ENCODE results near the gene TGM1. TPM values are rescaled to one million over a fixed set of nuclear protein-coding genes. Genes with fewer than 3 reads are reported as not detected.
"Not testable (repeated sequence)": the region's sequence is repeated elsewhere in the genome, so short reads cannot be mapped to it uniquely, and the experiment has no call there.

TGM1 gene
- polyA plus RNA-seq, 1 donor: 2.3 TPM

GRCh38 chr14:24207104-24207551, 55.8 kb downstream of the TGM1 start:
- no peak for DNase-seq

DNA sequence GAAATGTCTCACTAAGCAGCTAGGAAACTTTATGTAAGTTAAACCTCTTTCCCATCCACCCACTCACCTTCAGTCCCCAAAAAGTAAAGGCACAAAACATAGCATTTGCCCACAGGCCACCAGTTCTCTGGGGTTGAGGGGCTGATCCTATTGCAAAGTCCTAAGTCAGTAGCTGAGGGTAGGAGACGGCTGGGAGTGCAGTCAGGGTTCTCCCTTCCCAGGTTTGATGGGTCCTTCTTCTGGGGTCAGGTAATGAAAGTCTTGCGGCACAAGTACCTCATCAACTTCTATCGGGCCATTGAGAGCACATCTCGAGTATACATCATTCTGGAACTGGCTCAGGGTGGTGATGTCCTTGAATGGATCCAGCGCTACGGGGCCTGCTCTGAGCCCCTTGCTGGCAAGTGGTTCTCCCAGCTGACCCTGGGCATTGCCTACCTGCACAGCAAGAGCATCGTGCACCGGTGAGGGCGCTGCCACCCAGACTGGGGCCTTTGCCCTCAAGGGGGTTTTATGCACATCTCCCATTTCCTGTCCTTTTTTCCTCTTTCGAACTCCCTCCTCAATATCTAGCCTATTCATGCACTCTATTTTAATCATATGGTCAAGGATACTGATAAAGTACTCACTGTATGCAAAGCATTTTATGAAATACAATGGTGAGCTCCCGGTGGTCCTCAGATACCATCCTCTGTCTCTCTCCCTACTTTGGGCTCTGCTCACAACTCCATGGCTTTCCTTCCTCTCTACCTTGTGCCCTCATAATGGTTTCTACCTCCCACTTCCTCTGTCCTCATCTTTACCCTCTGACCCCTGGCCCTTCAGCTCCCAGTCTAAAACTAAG, 56.5 kb downstream of the TGM1 start:
- DNase-seq: no peak

GRCh38 chr14:24204163-24205146, 58.5 kb downstream of the TGM1 start:
- DNase-seq: no peak

GRCh38 chr14:24203249-24203886, 59.6 kb downstream of the TGM1 start:
- DNase-seq: not testable (repeated sequence)

GRCh38 chr14:24202538-24202937, 60.4 kb downstream of the TGM1 start:
- DNase-seq: not testable (repeated sequence)

Other genes starting within 250 kb of the TGM1 start
- 2.4 TPM for gene CARMIL3, start 211.2 kb downstream of the TGM1 start, polyA plus RNA-seq (ENCODE audit: insufficient read length)
- gene CPNE6, start 191.6 kb downstream of the TGM1 start, polyA plus RNA-seq (ENCODE audit: insufficient read length): 0.18 TPM
- gene PCK2, start 168.9 kb downstream of the TGM1 start, polyA plus RNA-seq (ENCODE audit: insufficient read length): 35.8 TPM
- gene DCAF11, start 148.4 kb downstream of the TGM1 start, polyA plus RNA-seq (ENCODE audit: insufficient read length): 75.4 TPM
- gene NRL, start 148.2 kb downstream of the TGM1 start, polyA plus RNA-seq (ENCODE audit: insufficient read length): 2.6 TPM
- gene FITM1, start 132.5 kb downstream of the TGM1 start, polyA plus RNA-seq (ENCODE audit: insufficient read length): 1.1 TPM
- gene PSME1, start 127.0 kb downstream of the TGM1 start, polyA plus RNA-seq (ENCODE audit: insufficient read length): 191 TPM
- 19.2 TPM for gene EMC9, start 121.6 kb downstream of the TGM1 start, polyA plus RNA-seq (ENCODE audit: insufficient read length)
- 158 TPM for gene PSME2, start 116.6 kb downstream of the TGM1 start, polyA plus RNA-seq (ENCODE audit: insufficient read length)
- 57.5 TPM for gene RNF31, start 115.7 kb downstream of the TGM1 start, polyA plus RNA-seq (ENCODE audit: insufficient read length)
- gene IRF9, start 101.9 kb downstream of the TGM1 start, polyA plus RNA-seq (ENCODE audit: insufficient read length): 64.5 TPM
- 88.7 TPM for gene REC8, start 91.1 kb downstream of the TGM1 start, polyA plus RNA-seq (ENCODE audit: insufficient read length)
- gene IPO4, start 74.4 kb downstream of the TGM1 start, polyA plus RNA-seq (ENCODE audit: insufficient read length): 35.6 TPM
- gene TM9SF1, start 67.7 kb downstream of the TGM1 start, polyA plus RNA-seq (ENCODE audit: insufficient read length): 39.7 TPM
- 13.3 TPM for gene TSSK4, start 57.5 kb downstream of the TGM1 start, polyA plus RNA-seq (ENCODE audit: insufficient read length)
- 63.7 TPM for gene CHMP4A, start 49.7 kb downstream of the TGM1 start, polyA plus RNA-seq (ENCODE audit: insufficient read length)
- gene MDP1, start 47.1 kb downstream of the TGM1 start, polyA plus RNA-seq (ENCODE audit: insufficient read length): 8.4 TPM
- gene NEDD8, start 30.8 kb downstream of the TGM1 start, polyA plus RNA-seq (ENCODE audit: insufficient read length): 231 TPM
- gene GMPR2, start 30.2 kb downstream of the TGM1 start, polyA plus RNA-seq (ENCODE audit: insufficient read length): 121 TPM
- 62.4 TPM for gene TINF2, start 20.6 kb downstream of the TGM1 start, polyA plus RNA-seq (ENCODE audit: insufficient read length)
- 18.8 TPM for gene RABGGTA, start 8.4 kb upstream of the TGM1 start, polyA plus RNA-seq (ENCODE audit: insufficient read length)
- 48.9 TPM for gene DHRS1, start 36.6 kb upstream of the TGM1 start, polyA plus RNA-seq (ENCODE audit: insufficient read length)
- gene NOP9, start 36.7 kb upstream of the TGM1 start, polyA plus RNA-seq (ENCODE audit: insufficient read length): 29.0 TPM
- gene CIDEB, start 44.8 kb upstream of the TGM1 start, polyA plus RNA-seq (ENCODE audit: insufficient read length): 24.8 TPM
- 4.6 TPM for gene LTB4R2, start 47.0 kb upstream of the TGM1 start, polyA plus RNA-seq (ENCODE audit: insufficient read length)
- gene LTB4R, start 48.3 kb upstream of the TGM1 start, polyA plus RNA-seq (ENCODE audit: insufficient read length): 6.7 TPM
- gene ADCY4, start 71.9 kb upstream of the TGM1 start, polyA plus RNA-seq (ENCODE audit: insufficient read length): 22.4 TPM
- gene RIPK3, start 76.8 kb upstream of the TGM1 start, polyA plus RNA-seq (ENCODE audit: insufficient read length): 3.5 TPM
- 70.3 TPM for gene NFATC4, start 105.0 kb upstream of the TGM1 start, polyA plus RNA-seq (ENCODE audit: insufficient read length)
- gene NYNRIN, start 135.8 kb upstream of the TGM1 start, polyA plus RNA-seq (ENCODE audit: insufficient read length): 54.6 TPM
- 3.7 TPM for gene CBLN3, start 166.5 kb upstream of the TGM1 start, polyA plus RNA-seq (ENCODE audit: insufficient read length)
- gene KHNYN, start 166.8 kb upstream of the TGM1 start, polyA plus RNA-seq (ENCODE audit: insufficient read length): 50.5 TPM
- 55.4 TPM for gene SDR39U1, start 179.6 kb upstream of the TGM1 start, polyA plus RNA-seq (ENCODE audit: insufficient read length)
- 0.42 TPM for gene CMA1, start 245.1 kb upstream of the TGM1 start, polyA plus RNA-seq (ENCODE audit: insufficient read length)

All from left kidney (tissue), 2 donors.